ENCODE measurements around the gene CCDC201.

Gene CCDC201

DNA sequence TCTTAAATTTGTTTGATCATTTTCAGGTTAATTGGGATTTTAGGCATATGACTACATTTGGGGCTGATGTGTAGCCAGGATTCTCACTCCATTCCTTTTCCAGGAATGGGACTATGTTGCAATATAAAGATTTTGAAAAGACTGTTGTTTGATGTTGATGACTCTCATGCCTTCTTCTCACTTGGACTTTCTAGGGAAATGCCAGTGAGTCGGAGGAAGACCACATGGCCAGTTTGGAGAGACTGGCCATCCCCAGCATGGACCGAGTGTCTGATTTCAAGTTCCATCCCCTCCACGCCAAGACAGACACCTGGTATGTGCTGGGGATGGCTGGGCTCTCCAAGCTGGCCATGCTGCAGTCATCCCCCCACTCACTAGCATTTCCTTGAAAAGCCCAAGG is 42.7 kb upstream of the CCDC201 start:
- H3K36me3 ChIP-seq (replicated peaks; ENCODE audit: insufficient read depth, low read length) = no peaks in the 10 kb centered on the region
- peaks cover 14% of the 10 kb centered on the region; the same call in 1 of the 2 replicates for H3K4me1 ChIP-seq (ENCODE audit: low read length)
- H3K27ac ChIP-seq (ENCODE audit: low read length) = no peak overlapping the region
- H3K9me3 ChIP-seq (replicated peaks; ENCODE audit: insufficient read depth, low read length) = no peaks in the 10 kb centered on the region
- H3K27me3 ChIP-seq (replicated peaks; ENCODE audit: insufficient read depth, low read length) = no peaks in the 10 kb centered on the region
- H2AFZ ChIP-seq (ENCODE audit: low read length) = no peak overlapping the region
- no peak overlapping the region for H3K9ac ChIP-seq (ENCODE audit: low read length)
- no peak for TF ChIP-seq EZH2 (optimal IDR thresholded peaks at IDR 0.05; ENCODE audit: low read depth, low read length)
- no peak for TF ChIP-seq EZH2phosphoT487 (IDR thresholded peaks at IDR 0.05; ENCODE audit: low read length)
- TF ChIP-seq, protein P1, sequence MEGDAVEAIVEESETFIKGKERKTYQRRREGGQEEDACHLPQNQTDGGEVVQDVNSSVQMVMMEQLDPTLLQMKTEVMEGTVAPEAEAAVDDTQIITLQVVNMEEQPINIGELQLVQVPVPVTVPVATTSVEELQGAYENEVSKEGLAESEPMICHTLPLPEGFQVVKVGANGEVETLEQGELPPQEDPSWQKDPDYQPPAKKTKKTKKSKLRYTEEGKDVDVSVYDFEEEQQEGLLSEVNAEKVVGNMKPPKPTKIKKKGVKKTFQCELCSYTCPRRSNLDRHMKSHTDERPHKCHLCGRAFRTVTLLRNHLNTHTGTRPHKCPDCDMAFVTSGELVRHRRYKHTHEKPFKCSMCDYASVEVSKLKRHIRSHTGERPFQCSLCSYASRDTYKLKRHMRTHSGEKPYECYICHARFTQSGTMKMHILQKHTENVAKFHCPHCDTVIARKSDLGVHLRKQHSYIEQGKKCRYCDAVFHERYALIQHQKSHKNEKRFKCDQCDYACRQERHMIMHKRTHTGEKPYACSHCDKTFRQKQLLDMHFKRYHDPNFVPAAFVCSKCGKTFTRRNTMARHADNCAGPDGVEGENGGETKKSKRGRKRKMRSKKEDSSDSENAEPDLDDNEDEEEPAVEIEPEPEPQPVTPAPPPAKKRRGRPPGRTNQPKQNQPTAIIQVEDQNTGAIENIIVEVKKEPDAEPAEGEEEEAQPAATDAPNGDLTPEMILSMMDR (IDR thresholded peaks at IDR 0.05; ENCODE audit: low read length) = no peak
- H3K79me2 ChIP-seq (ENCODE audit: low read length) = no peaks in the 10 kb centered on the region
- DNase-seq = no peak
- no peak overlapping the region for H3K4me3 ChIP-seq (ENCODE audit: low read length)
- H3K9me2 ChIP-seq (replicated peaks; ENCODE audit: insufficient read depth, low read length) = no peaks in the 10 kb centered on the region
- peaks cover 6% of the 10 kb centered on the region; the same call in 1 of the 2 replicates for H3F3A ChIP-seq (ENCODE audit: insufficient read depth, low read length)
- no peaks in the 10 kb centered on the region for H4K20me1 ChIP-seq (ENCODE audit: insufficient read depth, low read length)
- no peak overlapping the region for H3K4me2 ChIP-seq (ENCODE audit: low read depth, low read length)

- Histone ChIP-seq H3K4me1 (ENCODE audit: low read length) (peaks cover 14% of the 10 kb centered on the region; the same call in 1 of the 2 replicates), H3F3A (ENCODE audit: insufficient read depth, low read length) (peaks cover under 1% of the 10 kb centered on the region; the same call in 1 of the 2 replicates), H3K27ac (ENCODE audit: low read length) (no peak overlapping the region), H4K20me1 (ENCODE audit: insufficient read depth, low read length) (no peaks in the 10 kb centered on the region), H2AFZ (ENCODE audit: low read length) (no peak overlapping the region), H3K9me3 (replicated peaks; ENCODE audit: insufficient read depth, low read length) (no peaks in the 10 kb centered on the region), H3K9me2 (replicated peaks; ENCODE audit: insufficient read depth, low read length) (no peaks in the 10 kb centered on the region), H3K4me3 (ENCODE audit: low read length) (no peak overlapping the region), H3K27me3 (replicated peaks; ENCODE audit: insufficient read depth, low read length) (no peaks in the 10 kb centered on the region), H3K9ac (ENCODE audit: low read length) (no peak overlapping the region), H3K36me3 (replicated peaks; ENCODE audit: insufficient read depth, low read length) (no peaks in the 10 kb centered on the region), H3K4me2 (ENCODE audit: low read depth, low read length) (no peak overlapping the region), H3K79me2 (ENCODE audit: low read length) (no peaks in the 10 kb centered on the region)
- no peak for TF ChIP-seq EZH2phosphoT487 (IDR thresholded peaks at IDR 0.05; ENCODE audit: low read length)
- TF ChIP-seq, protein P1 (IDR thresholded peaks at IDR 0.05; ENCODE audit: low read length) = no peak
- no peak for TF ChIP-seq EZH2 (optimal IDR thresholded peaks at IDR 0.05; ENCODE audit: low read depth, low read length)
- DNase-seq = no peak
Observed at GRCh38 chr7:45914911-45915310, 42.0 kb upstream of the CCDC201 start.

GRCh38 chr7:45912972-45913371 is 40.1 kb upstream of the CCDC201 start:
- no peak overlapping the region for H3K4me3 ChIP-seq (ENCODE audit: low read length)
- no peak overlapping the region for H3K9ac ChIP-seq (ENCODE audit: low read length)
- no peaks in the 10 kb centered on the region for H3F3A ChIP-seq (ENCODE audit: insufficient read depth, low read length)
- no peaks in the 10 kb centered on the region for H4K20me1 ChIP-seq (ENCODE audit: insufficient read depth, low read length)
- no peak for TF ChIP-seq EZH2phosphoT487 (IDR thresholded peaks at IDR 0.05; ENCODE audit: low read length)
- TF ChIP-seq, protein P1 (IDR thresholded peaks at IDR 0.05; ENCODE audit: low read length) = no peak
- TF ChIP-seq EZH2 (optimal IDR thresholded peaks at IDR 0.05; ENCODE audit: low read depth, low read length) = no peak
- H3K27me3 ChIP-seq (replicated peaks; ENCODE audit: insufficient read depth, low read length) = no peaks in the 10 kb centered on the region
- H3K27ac ChIP-seq (ENCODE audit: low read length) = no peak overlapping the region
- H3K9me2 ChIP-seq (replicated peaks; ENCODE audit: insufficient read depth, low read length) = no peaks in the 10 kb centered on the region
- H3K4me1 ChIP-seq (ENCODE audit: low read length) = 0 out of 2 replicates have a peak, but pooled peaks cover under 1% of the 10 kb centered on the region
- H3K9me3 ChIP-seq (replicated peaks; ENCODE audit: insufficient read depth, low read length) = no peaks in the 10 kb centered on the region
- H2AFZ ChIP-seq (ENCODE audit: low read length) = no peak overlapping the region
- no peak overlapping the region for H3K4me2 ChIP-seq (ENCODE audit: low read depth, low read length)
- no peak for DNase-seq
- H3K36me3 ChIP-seq (replicated peaks; ENCODE audit: insufficient read depth, low read length) = no peaks in the 10 kb centered on the region
- no peaks in the 10 kb centered on the region for H3K79me2 ChIP-seq (ENCODE audit: low read length)
